Glutamatergic neuron (in vitro differentiated cells): ENCODE data around the gene TTC5. TPM values are rescaled to one million over a fixed set of nuclear protein-coding genes. Genes with fewer than 3 reads are reported as not detected.
"Not testable (repeated sequence)": the region's sequence is repeated elsewhere in the genome, so short reads cannot be mapped to it uniquely, and the experiment has no call there.

Experiments used
- DNase-seq: peaks from one replicate; pipeline ENCODE4 v3.0.0; 2022
- H3K27ac Mint-ChIP-seq: one replicate; pipeline ENCODE4 v1.8.0; 2020; ENCODE audit warnings: mild to moderate bottlenecking, mixed read lengths, inconsistent platforms; ENCODE audit not compliant: unreplicated experiment
- H3K27me3 Mint-ChIP-seq: one replicate; pipeline ENCODE4 v1.8.0; 2020; ENCODE audit warnings: mild to moderate bottlenecking, moderate library complexity, mixed read lengths, inconsistent platforms; ENCODE audit not compliant: unreplicated experiment
- H3K36me3 Mint-ChIP-seq: one replicate; pipeline ENCODE4 v1.8.0; 2020; ENCODE audit warnings: mild to moderate bottlenecking, mixed read lengths, inconsistent platforms; ENCODE audit not compliant: unreplicated experiment
- H3K4me1 Mint-ChIP-seq: one replicate; pipeline ENCODE4 v1.8.0; 2020; ENCODE audit warnings: mild to moderate bottlenecking, low read depth, mixed read lengths, inconsistent platforms; ENCODE audit not compliant: unreplicated experiment
- H3K4me3 Mint-ChIP-seq: one replicate; pipeline ENCODE4 v1.8.0; 2020; ENCODE audit warnings: mild to moderate bottlenecking, mixed read lengths, inconsistent platforms; ENCODE audit not compliant: unreplicated experiment
- H3K9me3 Mint-ChIP-seq: one replicate; pipeline ENCODE4 v1.8.0; 2020; ENCODE audit warnings: mild to moderate bottlenecking, moderate library complexity, mixed read lengths, inconsistent platforms; ENCODE audit not compliant: unreplicated experiment
- CTCF ChIP-seq: fragments of 200-600 bp; sonication (generic); IDR thresholded peaks from one replicate; pipeline ENCODE4 v1.5.0; 2021; ENCODE audit not compliant: partially characterized antibody, unreplicated experiment
- total RNA-seq: library from RNA; stranded (reverse); fragmentation: NEBNext Ultra II Directional; extraction: Animal tissue kit (Norgen Biotek cat#: 25700); gene quantifications from one replicate; pipeline ENCODE4 v1.2.1, GENCODE V29; 2021; ENCODE audit not compliant: unreplicated experiment

TTC5 gene
- total RNA-seq, 1 donor from 2014 or later, result 37.4 TPM

DNA sequence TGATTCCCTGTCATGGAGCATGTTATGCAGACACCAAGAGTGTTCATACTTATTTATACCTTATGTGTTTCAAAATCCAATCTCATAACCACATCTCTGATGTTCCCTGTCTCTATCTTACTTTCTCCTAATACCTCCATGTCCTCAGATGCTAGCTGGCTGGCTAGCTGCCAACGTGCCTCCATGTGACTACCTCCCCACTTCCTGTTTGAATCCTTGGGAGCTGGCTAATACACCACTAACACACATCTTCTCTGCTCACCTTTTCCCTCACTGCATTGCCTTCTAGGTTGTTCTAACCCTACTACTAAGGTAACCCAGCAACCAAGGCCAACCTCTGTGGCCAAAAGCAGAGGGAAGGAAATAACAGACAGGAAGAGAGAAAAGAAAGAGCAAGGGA, 27.3 kb downstream of the TTC5 start:
- H3K27ac Mint-ChIP-seq, result no peak overlapping the region
- H3K9me3 Mint-ChIP-seq, result peaks cover 16% of the 10 kb centered on the region
- no peak overlapping the region for H3K4me3 Mint-ChIP-seq
- DNase-seq, result no peak
- peaks cover 28% of the 10 kb centered on the region for H3K36me3 Mint-ChIP-seq
- no peaks in the 10 kb centered on the region for H3K4me1 Mint-ChIP-seq
- no peak for TF ChIP-seq CTCF
- H3K27me3 Mint-ChIP-seq, result no peaks in the 10 kb centered on the region

- H3K27ac Mint-ChIP-seq, result no peak overlapping the region
- no peak for TF ChIP-seq CTCF
- H3K9me3 Mint-ChIP-seq, result peaks cover 14% of the 10 kb centered on the region
- no peaks in the 10 kb centered on the region for H3K27me3 Mint-ChIP-seq
- DNase-seq, result no peak
- H3K4me3 Mint-ChIP-seq, result no peak overlapping the region
- no peaks in the 10 kb centered on the region for H3K4me1 Mint-ChIP-seq
- H3K36me3 Mint-ChIP-seq, result peaks cover 25% of the 10 kb centered on the region
These were observed 28.3 kb downstream of the TTC5 start for GRCh38 chr14:20277409-20277808.

DNA sequence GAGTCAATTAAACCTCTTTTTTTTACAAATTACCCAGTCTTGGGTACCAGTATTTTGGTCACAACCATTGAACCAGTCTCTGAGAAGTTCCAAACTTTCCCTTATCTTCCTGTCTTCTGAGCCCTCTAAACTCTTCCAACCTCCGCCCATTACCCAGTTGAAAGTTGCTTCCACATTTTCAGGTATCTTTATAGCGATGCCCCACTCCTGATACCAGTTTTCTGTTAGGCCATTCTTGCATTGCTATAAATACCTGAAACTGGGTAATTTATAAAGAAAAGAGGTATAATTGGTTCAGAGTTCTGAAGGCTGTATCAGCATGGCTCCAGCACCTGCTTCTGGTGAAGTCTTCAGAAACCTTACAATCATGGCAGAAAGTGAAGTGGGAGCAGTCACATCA, 31.7 kb downstream of the TTC5 start:
- no peak overlapping the region for H3K4me3 Mint-ChIP-seq
- no peak overlapping the region for H3K27ac Mint-ChIP-seq
- DNase-seq, result no peak
- H3K9me3 Mint-ChIP-seq, result peaks cover 10% of the 10 kb centered on the region
- peaks cover 2% of the 10 kb centered on the region for H3K27me3 Mint-ChIP-seq
- no peak for TF ChIP-seq CTCF
- peaks cover 10% of the 10 kb centered on the region for H3K36me3 Mint-ChIP-seq
- H3K4me1 Mint-ChIP-seq, result no peaks in the 10 kb centered on the region

DNA sequence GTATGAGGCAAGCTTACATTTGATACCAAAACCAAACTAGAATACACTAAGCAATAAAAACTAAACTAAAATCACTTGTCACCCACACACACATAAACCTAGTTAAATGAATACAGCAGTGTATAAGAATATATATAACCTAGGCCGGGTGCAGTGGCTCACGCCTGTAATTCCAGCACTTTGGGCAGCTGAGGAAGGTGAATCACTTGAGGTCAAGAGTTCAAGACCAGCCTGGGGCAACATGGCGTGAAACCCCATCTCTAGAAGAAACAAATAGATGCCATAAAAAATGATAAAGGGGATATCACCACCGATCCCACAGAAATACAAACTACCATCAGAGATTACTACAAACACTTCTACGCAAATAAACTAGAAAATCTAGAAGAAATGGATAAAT, 41.4 kb downstream of the TTC5 start:
- H3K9me3 Mint-ChIP-seq, H3K36me3 Mint-ChIP-seq, H3K27ac Mint-ChIP-seq, H3K27me3 Mint-ChIP-seq, DNase-seq, H3K4me3 Mint-ChIP-seq, H3K4me1 Mint-ChIP-seq: not testable (repeated sequence)

GRCh38 chr14:20262642-20263128, 43.1 kb downstream of the TTC5 start:
- Mint-ChIP-seq H3K4me3 (no peak overlapping the region), H3K9me3 (no peaks in the 10 kb centered on the region), H3K4me1 (no peaks in the 10 kb centered on the region), H3K27me3 (no peaks in the 10 kb centered on the region), H3K27ac (no peak overlapping the region), H3K36me3 (no peaks in the 10 kb centered on the region)
- DNase-seq, result no peak
- TF ChIP-seq CTCF, result no peak
